ENCODE results near the gene PLXNA4.

Gene PLXNA4

GRCh38 chr7:132424821-132425724 is 151.2 kb downstream of the PLXNA4 start:
- Mint-ChIP-seq H3K27ac (no peak overlapping the region), H3K4me3 (no peak overlapping the region), H3K4me1 (no peaks in the 10 kb centered on the region), H3K27me3 (peaks cover 8% of the 10 kb centered on the region), H3K9me3 (peaks cover 6% of the 10 kb centered on the region), H3K36me3 (no peaks in the 10 kb centered on the region)
- DNase-seq (ENCODE audit: low spot score in 2 of 2) (no peak), ATAC-seq (ENCODE audit: low read depth) (no peak)

- H3K27me3 Mint-ChIP-seq: peaks cover 9% of the 10 kb centered on the region
- peaks cover 6% of the 10 kb centered on the region for H3K9me3 Mint-ChIP-seq
- H3K27ac Mint-ChIP-seq: no peak overlapping the region
Measured at GRCh38 chr7:132424277-132424676, 152.0 kb downstream of the PLXNA4 start.

GRCh38 chr7:132423594-132424200 is 152.6 kb downstream of the PLXNA4 start:
- H3K4me3 Mint-ChIP-seq: no peak overlapping the region
- H3K27ac Mint-ChIP-seq: no peak overlapping the region
- no peak for DNase-seq (ENCODE audit: low spot score in 2 of 2)
- no peaks in the 10 kb centered on the region for H3K4me1 Mint-ChIP-seq
- H3K9me3 Mint-ChIP-seq: peaks cover 8% of the 10 kb centered on the region
- no peaks in the 10 kb centered on the region for H3K36me3 Mint-ChIP-seq
- no peak for ATAC-seq (ENCODE audit: low read depth)
- peaks cover 9% of the 10 kb centered on the region for H3K27me3 Mint-ChIP-seq

More at GRCh38 chr7:132424277-132424676, 152.0 kb downstream of the PLXNA4 start:
- no peak for ATAC-seq (ENCODE audit: low read depth)
- no peak for DNase-seq (ENCODE audit: low spot score in 2 of 2)
- H3K4me1 Mint-ChIP-seq: no peaks in the 10 kb centered on the region
- no peak overlapping the region for H3K4me3 Mint-ChIP-seq
- no peaks in the 10 kb centered on the region for H3K36me3 Mint-ChIP-seq

GRCh38 chr7:132422502-132423111 is 153.7 kb downstream of the PLXNA4 start:
- Mint-ChIP-seq H3K9me3 (peaks cover 8% of the 10 kb centered on the region), H3K36me3 (no peaks in the 10 kb centered on the region), H3K4me3 (no peak overlapping the region), H3K4me1 (no peaks in the 10 kb centered on the region), H3K27me3 (peaks cover 9% of the 10 kb centered on the region), H3K27ac (no peak overlapping the region)
- ATAC-seq (ENCODE audit: low read depth) (no peak), DNase-seq (ENCODE audit: low spot score in 2 of 2) (no peak)

- Mint-ChIP-seq H3K4me3 (no peak overlapping the region), H3K4me1 (no peaks in the 10 kb centered on the region), H3K9me3 (peaks cover 8% of the 10 kb centered on the region), H3K27ac (no peak overlapping the region), H3K36me3 (no peaks in the 10 kb centered on the region), H3K27me3 (peaks cover 9% of the 10 kb centered on the region)
- ATAC-seq (ENCODE audit: low read depth) (no peak), DNase-seq (ENCODE audit: low spot score in 2 of 2) (no peak)
Measured at GRCh38 chr7:132420527-132420926, 155.7 kb downstream of the PLXNA4 start.

- H3K27me3 Mint-ChIP-seq: peaks cover 7% of the 10 kb centered on the region
- H3K4me3 Mint-ChIP-seq: no peak overlapping the region
- no peak overlapping the region for H3K27ac Mint-ChIP-seq
- H3K9me3 Mint-ChIP-seq: peaks cover 8% of the 10 kb centered on the region
- DNase-seq (ENCODE audit: low spot score in 2 of 2): no peak
- no peaks in the 10 kb centered on the region for H3K36me3 Mint-ChIP-seq
- no peak for ATAC-seq (ENCODE audit: low read depth)
- no peaks in the 10 kb centered on the region for H3K4me1 Mint-ChIP-seq
Measured at GRCh38 chr7:132419542-132419941, 156.7 kb downstream of the PLXNA4 start.

GRCh38 chr7:132418840-132419239 is 157.4 kb downstream of the PLXNA4 start:
- Mint-ChIP-seq H3K36me3 (no peaks in the 10 kb centered on the region), H3K4me1 (no peaks in the 10 kb centered on the region), H3K27me3 (peaks cover 7% of the 10 kb centered on the region), H3K27ac (no peak overlapping the region), H3K4me3 (no peak overlapping the region), H3K9me3 (peaks cover 8% of the 10 kb centered on the region)
- DNase-seq (ENCODE audit: low spot score in 2 of 2) (no peak), ATAC-seq (ENCODE audit: low read depth) (no peak)

- Mint-ChIP-seq H3K4me3 (no peak overlapping the region), H3K27ac (no peak overlapping the region), H3K4me1 (no peaks in the 10 kb centered on the region), H3K9me3 (peaks cover 8% of the 10 kb centered on the region), H3K27me3 (peaks cover 6% of the 10 kb centered on the region), H3K36me3 (no peaks in the 10 kb centered on the region)
- no peak for DNase-seq (ENCODE audit: low spot score in 2 of 2)
- no peak for ATAC-seq (ENCODE audit: low read depth)
Measured at GRCh38 chr7:132417103-132417906, 159.0 kb downstream of the PLXNA4 start.

GRCh38 chr7:132416395-132416794 is 159.9 kb downstream of the PLXNA4 start:
- Mint-ChIP-seq H3K9me3 (peaks cover 8% of the 10 kb centered on the region), H3K4me3 (no peak overlapping the region), H3K36me3 (no peaks in the 10 kb centered on the region), H3K27ac (no peak overlapping the region), H3K4me1 (no peaks in the 10 kb centered on the region), H3K27me3 (peaks cover 8% of the 10 kb centered on the region)
- ATAC-seq (ENCODE audit: low read depth) (no peak), DNase-seq (ENCODE audit: low spot score in 2 of 2) (no peak)

- H3K27me3 Mint-ChIP-seq: peaks cover 5% of the 10 kb centered on the region
- H3K4me3 Mint-ChIP-seq: no peak overlapping the region
- H3K9me3 Mint-ChIP-seq: peaks cover 1% of the 10 kb centered on the region
- DNase-seq (ENCODE audit: low spot score in 2 of 2): no peak
- no peaks in the 10 kb centered on the region for H3K4me1 Mint-ChIP-seq
- H3K36me3 Mint-ChIP-seq: no peaks in the 10 kb centered on the region
- no peak overlapping the region for H3K27ac Mint-ChIP-seq
- no peak for ATAC-seq (ENCODE audit: low read depth)
Measured at GRCh38 chr7:132415259-132415658, 161.0 kb downstream of the PLXNA4 start.

GRCh38 chr7:132414857-132415256 is 161.4 kb downstream of the PLXNA4 start:
- Mint-ChIP-seq H3K9me3 (peaks cover 1% of the 10 kb centered on the region), H3K4me1 (no peaks in the 10 kb centered on the region), H3K4me3 (no peak overlapping the region), H3K36me3 (no peaks in the 10 kb centered on the region), H3K27me3 (peaks cover 3% of the 10 kb centered on the region), H3K27ac (no peak overlapping the region)
- DNase-seq (ENCODE audit: low spot score in 2 of 2) (no peak), ATAC-seq (ENCODE audit: low read depth) (no peak)

GRCh38 chr7:132412435-132412834 is 163.8 kb downstream of the PLXNA4 start:
- no peaks in the 10 kb centered on the region for H3K36me3 Mint-ChIP-seq
- no peak overlapping the region for H3K4me3 Mint-ChIP-seq
- peaks cover 3% of the 10 kb centered on the region for H3K27me3 Mint-ChIP-seq
- H3K9me3 Mint-ChIP-seq: no peaks in the 10 kb centered on the region
- ATAC-seq (ENCODE audit: low read depth) (no peak), DNase-seq (ENCODE audit: low spot score in 2 of 2) (no peak)
- no peak overlapping the region for H3K27ac Mint-ChIP-seq
- H3K4me1 Mint-ChIP-seq: no peaks in the 10 kb centered on the region

- Mint-ChIP-seq H3K36me3 (no peaks in the 10 kb centered on the region), H3K27me3 (peaks cover 3% of the 10 kb centered on the region), H3K27ac (no peak overlapping the region), H3K4me3 (no peak overlapping the region), H3K9me3 (no peaks in the 10 kb centered on the region), H3K4me1 (no peaks in the 10 kb centered on the region)
- no peak for DNase-seq (ENCODE audit: low spot score in 2 of 2)
- ATAC-seq (ENCODE audit: low read depth): no peak
Measured at GRCh38 chr7:132410861-132411541, 165.3 kb downstream of the PLXNA4 start.
